Heart left ventricle (tissue), 13 donors: ENCODE measurements around the gene CCDC112.

Experiments used
- POLR2A ChIP-seq, 2 donors: fragments of 450-650 bp; IDR thresholded peaks; one replicate each; pipeline ENCODE4 v1.6.1; 2017; ENCODE audit warnings: antibody characterized with exemption in 2 of 2, mild to moderate bottlenecking in 2 of 2, moderate library complexity in 2 of 2
- TF ChIP-seq, protein P1 (sequence below), 12 donors: fragments of 200-600 bp; sonication (generic) in 4 of 12; IDR thresholded peaks; one replicate each; pipeline versions ENCODE4 v1.5.0 to v1.8.0; 2018 to 2022; ENCODE audit warnings: antibody characterized with exemption in 12 of 12, mild to moderate bottlenecking in 5 of 12
- donor health status: ischemic (EF 13 %, LVEDD 7.1; RV severe dilation, severe dysfunction).
- donor health status: DM: no; HTN: yes; CAD: no.
- donor health status: DM: no; HTN: no; CAD: no.
- donor health status: ischemic (EF 25% LVEDD 6.9; RV normal size, moderate dysfunction).
- donor health status: ischemic (EF 25% LVEDD 5.7; RV mildly dilated, moderate dysfunction).
- donor health status: ischemic (EF 35%, LVEDD 5.7; RV mildly dilated, moderate dysfunction).
- donor health status: nonischemic (EF 11% LVEDD 7.7; RV severe dilation, severe dysfunction).
- donor health status: DM: yes; HTN: yes; CAD: no.
- donor health status: PGD.
- donor health status: ischemic (EF 29% LVEDD 5.4; RV normal size, mild dysfunction).
- donor health status: nonischemic (EF 23%, LVEDD 6.1; RV moderate dilation, normal function).

DNA sequence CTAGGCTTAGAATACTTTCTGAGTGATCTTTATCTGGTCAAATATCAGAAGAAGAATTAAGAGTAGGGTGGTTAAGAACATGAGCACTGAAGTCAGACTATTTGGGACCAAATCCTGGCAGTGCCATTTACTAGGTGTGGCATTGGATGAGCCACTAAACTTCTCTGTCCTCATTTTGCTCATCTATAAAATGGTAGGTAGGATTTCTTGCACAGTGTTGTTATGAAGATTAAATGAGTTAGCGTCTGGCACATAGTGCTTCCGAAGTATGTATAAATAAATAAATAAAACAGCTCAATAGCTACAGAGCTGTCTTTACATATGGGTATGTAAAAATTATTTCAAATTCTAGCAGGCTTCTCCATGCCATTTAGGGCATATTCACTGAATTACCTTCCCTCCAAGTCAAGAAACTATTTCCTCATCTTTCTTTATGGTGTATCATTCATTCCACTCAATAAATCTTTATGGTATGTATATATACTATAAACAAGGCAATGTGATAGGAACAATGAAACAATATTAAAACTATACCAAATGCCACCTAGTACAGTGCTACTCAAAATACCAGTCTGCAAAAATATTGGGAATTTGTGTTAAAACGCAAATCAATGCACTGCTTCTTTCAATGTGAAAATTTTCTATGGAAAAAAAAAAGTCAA lies 24.0 kb downstream of the CCDC112 start:
- TF ChIP-seq, protein P1, sequence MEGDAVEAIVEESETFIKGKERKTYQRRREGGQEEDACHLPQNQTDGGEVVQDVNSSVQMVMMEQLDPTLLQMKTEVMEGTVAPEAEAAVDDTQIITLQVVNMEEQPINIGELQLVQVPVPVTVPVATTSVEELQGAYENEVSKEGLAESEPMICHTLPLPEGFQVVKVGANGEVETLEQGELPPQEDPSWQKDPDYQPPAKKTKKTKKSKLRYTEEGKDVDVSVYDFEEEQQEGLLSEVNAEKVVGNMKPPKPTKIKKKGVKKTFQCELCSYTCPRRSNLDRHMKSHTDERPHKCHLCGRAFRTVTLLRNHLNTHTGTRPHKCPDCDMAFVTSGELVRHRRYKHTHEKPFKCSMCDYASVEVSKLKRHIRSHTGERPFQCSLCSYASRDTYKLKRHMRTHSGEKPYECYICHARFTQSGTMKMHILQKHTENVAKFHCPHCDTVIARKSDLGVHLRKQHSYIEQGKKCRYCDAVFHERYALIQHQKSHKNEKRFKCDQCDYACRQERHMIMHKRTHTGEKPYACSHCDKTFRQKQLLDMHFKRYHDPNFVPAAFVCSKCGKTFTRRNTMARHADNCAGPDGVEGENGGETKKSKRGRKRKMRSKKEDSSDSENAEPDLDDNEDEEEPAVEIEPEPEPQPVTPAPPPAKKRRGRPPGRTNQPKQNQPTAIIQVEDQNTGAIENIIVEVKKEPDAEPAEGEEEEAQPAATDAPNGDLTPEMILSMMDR (IDR thresholded peaks at IDR 0.05): no peak
- no peak for TF ChIP-seq POLR2A (IDR thresholded peaks at IDR 0.05)
